ENCODE data around the gene MLANA.
"Not testable (repeated sequence)": the region's sequence is repeated elsewhere in the genome, so short reads cannot be mapped to it uniquely, and the experiment has no call there.

Gene MLANA

DNA sequence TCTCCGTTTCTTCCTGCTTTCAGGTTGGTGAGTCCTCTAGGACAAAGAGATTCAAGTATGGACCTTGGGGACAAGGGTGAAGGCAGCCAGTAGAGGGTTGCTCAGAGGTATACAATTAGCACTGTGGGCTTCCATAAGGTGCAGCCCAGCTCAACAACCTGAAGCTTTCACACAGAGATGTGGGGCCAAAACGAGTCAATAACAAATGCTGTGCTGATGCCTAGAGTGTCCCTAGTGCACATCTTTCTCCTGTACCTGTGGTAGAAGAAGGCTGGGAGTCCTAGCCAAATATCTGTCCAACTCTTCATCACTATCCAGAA lies 20.7 kb upstream of the MLANA start:
- DNase-seq: no peak

DNA sequence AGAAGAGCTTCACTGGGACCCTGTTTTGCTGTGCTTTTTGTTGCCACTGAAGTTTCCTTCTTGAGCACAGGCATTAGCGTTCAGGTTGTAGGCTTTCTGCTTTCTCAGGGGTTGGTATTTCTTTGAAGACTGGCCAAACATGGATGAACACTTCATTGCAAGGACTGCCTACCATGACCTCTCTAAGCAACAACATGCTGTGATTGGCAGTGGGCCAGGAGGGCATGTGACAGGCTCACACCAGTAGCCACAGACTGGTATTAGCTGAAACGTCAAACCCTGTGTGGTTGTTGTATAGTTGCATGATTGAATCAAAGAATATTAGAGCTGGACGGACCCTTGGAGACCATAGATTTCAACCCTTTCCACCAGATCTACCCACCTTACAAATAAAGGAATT lies 20.0 kb upstream of the MLANA start:
- DNase-seq: no peak

DNA sequence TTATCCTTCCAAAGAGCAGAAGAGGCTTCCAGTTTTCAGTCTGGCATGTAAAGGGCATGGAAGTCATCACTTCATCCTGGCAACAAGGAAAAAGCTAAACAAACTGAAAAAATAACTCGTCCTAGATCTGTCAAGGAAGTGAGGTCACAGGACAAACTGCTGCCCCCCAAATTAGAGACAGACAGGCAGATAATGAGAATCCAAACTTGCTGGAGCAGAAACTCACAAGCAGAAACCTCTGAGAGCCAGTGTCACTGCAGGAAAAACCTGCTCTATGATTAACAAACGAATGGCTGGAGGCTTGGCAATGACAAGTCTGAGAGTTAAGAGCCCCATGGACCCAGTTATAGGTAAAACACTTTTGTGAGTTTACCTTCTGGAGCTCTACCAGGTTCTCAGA lies 18.9 kb upstream of the MLANA start:
- DNase-seq: no peak

DNA sequence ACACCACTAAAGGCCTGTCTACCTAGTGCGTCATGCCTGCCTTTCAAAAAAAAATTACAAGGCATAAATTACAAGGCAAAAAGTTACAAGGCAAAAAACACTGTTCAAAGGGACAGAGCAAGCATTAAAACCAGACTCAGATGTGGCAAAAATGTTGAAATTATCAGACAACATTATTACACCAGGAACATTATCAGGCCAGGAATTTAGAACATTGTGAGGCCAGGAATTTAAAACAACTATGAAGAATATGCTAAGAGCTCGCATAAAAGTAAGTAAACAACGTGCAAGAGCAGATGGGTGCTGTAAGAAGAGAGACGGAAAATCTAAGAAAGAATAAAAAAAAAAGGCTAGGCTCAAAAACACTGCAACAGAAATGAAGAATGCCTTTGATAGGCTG lies 18.2 kb upstream of the MLANA start:
- no peak for DNase-seq

DNA sequence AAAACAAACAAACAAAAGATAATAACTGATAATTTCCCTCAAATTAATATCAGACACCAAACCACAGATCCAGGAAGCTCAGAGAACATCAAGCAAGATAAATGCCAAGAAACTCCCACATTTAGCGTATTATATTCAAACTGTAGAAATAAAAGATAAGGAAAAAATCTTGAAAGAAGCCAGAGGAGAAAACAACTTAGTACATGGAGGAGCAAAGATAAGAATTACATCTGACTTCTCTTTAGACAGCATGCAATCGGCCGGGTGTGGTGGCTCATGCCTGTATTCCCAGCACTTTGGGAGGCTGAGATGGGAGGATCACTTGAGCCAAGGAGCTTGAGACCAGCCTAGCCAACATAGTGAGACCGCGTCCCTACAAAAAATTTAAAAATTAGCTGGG lies 17.2 kb upstream of the MLANA start:
- no peak for DNase-seq

DNA sequence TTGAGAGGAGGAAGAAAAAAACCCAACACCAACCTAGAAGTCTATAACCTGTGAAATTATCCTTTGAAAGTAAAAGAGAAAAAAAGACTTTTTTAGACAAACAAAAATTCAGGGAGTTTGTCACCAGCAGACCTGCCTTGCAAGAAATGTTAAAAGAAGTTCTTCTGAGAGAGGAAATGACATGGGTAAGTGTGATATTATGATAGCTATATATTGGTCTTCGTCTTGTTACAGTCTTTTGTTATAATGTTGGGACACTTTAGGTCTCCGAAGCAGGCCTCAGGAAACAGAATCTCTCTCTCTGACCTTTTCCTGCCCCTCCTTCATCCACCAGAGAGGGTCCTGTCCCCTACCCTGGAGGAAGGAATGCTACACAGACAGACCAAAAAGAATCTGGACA lies 16.6 kb upstream of the MLANA start:
- DNase-seq: no peak

DNA sequence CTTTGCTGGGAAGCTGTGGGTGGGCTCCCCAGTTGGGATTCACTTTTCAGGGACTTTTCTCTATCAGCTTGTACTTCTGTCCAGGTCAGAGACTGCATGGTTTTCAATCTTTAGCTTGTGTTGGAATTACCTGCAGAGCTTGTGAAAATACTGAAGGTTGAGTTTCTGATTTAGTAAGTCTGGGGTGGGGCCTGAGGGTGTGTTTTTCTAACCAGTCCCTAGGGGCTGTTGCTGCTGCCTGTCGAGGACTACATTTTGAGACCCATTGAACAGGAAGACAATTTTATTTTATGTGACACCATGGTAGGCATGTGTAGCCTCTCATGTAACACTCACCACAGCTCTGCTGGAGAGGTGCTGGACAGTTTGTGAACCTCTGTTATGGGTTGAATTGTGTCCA lies 14.7 kb upstream of the MLANA start:
- no peak for DNase-seq

DNA sequence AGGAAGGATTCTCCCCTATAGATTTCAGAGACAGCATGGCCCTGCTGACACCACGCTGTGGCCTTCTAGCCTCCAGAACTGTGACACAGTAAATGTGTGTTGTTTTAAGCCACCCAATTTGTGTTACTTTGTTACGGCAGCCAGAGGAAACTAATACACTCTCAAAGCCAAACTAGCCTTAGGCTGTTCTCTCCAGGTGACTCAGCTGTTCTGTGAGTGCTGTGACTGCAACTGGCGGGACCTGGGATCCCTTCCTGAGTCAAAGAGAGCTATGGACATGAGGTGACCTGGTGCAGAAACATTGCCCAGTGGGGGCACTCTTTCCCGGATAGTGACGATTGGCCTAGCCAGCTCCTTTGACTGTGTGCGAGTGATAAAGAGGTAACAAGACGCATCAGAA lies 14.0 kb upstream of the MLANA start:
- no peak for DNase-seq

DNA sequence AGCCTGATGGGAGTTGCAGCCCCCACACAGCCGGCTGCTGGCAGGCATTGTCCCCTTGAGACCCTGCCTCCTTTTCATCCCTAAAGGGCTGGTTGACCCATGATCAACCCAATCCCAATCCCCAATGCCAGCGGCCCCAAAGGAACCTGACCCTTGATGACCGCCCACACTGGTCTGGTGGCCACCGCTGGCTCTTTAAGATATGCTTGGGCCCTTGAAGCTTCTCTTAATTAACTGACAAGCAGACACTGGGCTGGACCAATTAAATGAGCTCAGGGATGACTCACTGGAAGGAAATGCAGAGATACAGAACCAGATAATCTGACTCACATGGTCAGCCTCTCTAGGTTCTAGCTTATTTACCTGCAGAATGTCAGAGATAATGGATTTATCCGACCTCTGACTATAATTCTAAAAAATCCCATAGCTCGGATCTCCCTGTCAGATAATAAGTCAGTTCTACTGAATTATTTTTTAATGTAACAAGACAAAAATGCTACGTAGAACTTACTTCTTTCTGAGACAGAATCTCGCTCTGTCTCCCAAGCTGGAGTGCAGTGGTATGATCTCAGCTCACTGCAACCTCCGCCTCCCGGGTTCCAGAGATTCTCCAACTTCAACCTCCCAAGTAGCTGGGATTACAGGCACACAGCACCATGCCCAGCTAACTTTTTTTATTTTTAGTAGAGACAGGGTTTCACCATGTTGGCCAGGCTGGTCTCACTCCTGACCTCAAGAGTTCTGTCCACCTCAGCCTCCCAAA lies 11.1 kb upstream of the MLANA start:
- peak in 1 of 3 donors; percentile 5 for DNase-seq

DNA sequence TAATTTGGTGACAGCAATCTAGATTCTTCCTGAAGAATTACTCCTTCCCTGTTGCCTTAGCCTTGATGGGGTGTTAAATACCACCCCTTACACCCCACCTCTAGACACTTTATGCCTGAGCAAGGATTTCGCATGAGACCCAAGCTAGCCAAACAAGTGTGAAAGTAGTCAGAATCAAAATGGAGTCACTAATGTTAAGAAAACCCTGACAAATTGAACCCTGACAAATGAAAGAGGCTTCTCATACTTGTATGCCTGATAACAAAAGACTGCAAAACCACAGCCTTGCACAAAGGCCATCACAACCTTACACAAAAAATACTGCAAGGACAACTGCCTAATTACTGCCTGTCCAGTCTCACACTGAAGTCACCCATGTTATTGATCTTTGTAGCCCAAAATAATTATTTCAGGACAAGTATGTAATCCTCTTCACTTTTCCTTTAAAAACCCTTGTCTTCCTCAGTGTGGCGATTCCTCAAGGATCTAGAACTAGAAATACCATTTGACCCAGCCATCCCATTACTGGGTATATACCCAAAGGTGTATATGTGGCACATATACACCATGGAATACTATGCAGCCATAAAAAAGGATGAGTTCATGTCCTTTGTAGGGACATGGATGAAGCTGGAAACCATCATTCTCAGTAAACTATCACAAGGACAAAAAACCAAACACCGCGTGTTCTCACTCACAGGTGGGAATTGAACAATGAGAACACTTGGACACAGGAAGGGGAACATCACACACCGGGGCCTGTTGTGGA lies 8.3 kb upstream of the MLANA start:
- not testable (repeated sequence) for DNase-seq

DNA sequence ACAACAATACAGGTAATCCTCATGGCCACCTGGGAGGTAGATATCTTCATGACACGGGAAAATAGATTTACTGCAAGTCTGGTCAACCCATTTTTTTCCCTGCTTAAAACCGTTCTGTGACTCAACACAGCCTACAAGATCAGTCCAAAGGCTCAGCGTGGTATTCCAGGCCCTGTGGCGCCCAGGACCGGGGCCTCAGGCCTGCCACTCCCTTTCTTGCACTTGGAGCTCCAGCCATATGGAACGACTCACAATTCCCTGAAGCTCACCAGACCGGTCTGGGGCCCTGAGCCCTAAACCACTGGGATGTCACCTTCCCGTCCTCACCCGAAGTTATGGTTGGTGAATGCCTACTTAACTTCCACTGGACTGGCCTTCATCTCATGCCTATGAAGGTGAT lies 6.5 kb upstream of the MLANA start:
- DNase-seq: no peak

DNA sequence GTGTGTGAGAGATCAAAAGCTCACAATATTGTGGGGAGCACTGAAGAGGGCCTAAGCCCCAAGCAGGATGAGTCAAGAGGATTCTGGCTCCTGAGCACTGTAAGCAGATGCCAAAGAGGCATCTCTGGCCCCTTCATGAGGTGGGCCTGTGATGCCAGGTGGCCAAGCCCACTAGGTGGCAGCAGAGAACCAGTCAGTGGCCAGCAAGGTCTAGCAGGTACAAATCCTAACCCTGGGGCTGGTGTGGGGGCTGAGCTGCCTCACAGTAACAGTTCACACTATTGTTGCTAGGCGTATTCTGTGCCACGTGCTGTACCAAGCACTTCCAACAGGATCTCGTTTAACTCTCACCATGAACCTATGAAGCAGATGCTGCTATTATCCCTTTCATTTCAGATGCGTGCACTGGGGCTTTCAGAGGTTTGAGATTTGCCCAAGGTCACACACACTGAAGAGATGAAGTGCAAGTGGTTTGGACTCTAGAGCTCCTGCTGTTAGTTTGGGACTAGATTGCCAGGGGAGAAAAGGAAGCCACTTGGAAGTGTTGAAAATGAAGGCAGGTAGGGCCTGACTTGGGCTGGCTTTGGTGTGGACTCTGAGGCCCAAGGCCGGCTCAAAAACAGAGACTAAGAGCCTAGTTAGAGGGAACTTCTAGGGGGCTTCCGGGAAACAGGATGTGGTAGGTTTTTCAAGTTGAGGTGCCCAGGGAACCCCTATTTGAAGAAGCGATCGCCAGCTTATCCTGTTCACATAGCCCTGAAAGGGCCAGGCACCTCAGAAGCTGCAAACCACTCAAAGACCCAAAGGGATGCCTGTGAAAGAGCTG lies 4.4 kb upstream of the MLANA start:
- peak; percentile 62 to 78 (median 69) for DNase-seq

DNA sequence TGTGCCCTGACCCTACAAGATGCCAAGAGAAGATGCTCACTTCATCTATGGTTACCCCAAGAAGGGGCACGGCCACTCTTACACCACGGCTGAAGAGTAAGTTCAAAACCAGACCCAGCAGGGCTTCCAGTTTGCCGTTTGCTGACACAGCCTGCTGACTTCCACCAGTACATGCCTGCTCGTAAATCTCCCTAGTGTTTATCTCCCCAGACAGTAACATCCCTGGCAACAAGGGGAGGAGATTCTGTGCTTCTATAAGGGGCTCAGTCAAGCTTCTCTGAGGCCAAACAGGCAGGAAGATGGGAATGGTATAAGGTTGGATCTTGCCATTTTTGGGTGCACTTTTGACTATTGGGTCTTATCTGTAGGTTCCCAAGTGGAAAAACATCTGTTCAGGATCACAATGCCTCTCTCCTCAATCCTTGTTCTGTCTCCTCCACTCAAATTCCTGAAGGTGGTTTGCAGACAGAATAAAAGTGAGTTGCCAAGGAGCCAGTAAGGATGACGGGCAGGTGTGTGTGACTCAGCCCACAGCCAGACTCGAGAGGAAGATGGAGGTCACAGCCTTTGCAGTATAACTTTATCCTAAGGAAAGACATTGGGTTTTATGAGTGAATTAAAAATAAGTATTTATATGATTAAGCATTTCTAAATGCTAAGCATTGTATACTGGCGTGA lies 1.9 kb downstream of the MLANA start:
- no peak for DNase-seq

DNA sequence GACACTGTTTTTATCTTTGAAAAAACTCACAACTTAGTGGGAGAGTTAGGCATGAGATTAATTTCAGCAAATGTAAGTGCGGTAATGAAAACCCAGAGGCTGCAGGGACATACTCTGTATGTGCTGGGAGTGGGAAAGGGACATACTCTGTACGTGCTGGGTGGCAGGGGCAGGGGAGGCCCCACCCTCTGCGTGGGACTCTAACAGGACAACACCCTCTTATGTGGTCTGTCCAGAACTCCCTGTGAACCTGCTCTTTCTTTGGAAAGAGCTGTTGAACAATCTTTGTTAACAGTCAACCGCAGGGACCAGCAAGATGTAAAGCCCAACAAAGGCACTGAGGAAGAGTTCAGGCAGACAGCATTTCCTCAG lies 2.4 kb downstream of the MLANA start:
- DNase-seq: no peak

DNA sequence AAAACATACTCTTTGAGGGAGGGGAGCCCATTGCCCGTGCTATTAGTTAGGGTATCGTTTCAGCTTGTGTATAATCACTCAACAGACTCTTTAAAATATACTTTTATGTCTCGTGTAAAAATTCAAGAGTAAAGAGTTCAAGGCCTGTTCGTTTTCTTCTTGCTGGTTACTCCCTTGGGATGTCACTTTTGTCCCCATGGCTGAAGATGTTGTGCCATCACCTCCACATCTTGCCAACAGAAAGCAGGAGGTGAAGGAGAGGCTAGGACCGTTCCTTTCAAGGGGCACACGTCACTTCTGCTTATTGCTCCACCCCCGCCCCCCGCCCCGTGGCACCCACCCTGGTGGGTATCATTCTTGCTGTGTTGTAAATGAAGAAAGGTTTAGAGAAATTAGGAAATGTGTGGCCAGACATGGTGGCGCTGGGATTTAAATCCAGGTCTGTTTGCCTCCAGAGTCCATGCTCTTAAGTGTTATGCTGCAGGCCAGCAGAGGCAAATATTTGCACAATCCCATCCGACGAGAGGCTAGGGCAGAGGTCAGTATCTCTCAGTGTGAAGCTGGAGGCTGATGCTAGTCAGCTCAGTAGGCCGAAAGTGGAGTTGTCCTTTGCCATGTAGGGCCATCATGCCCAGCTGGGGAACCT lies 3.0 kb downstream of the MLANA start:
- no peak for DNase-seq

DNA sequence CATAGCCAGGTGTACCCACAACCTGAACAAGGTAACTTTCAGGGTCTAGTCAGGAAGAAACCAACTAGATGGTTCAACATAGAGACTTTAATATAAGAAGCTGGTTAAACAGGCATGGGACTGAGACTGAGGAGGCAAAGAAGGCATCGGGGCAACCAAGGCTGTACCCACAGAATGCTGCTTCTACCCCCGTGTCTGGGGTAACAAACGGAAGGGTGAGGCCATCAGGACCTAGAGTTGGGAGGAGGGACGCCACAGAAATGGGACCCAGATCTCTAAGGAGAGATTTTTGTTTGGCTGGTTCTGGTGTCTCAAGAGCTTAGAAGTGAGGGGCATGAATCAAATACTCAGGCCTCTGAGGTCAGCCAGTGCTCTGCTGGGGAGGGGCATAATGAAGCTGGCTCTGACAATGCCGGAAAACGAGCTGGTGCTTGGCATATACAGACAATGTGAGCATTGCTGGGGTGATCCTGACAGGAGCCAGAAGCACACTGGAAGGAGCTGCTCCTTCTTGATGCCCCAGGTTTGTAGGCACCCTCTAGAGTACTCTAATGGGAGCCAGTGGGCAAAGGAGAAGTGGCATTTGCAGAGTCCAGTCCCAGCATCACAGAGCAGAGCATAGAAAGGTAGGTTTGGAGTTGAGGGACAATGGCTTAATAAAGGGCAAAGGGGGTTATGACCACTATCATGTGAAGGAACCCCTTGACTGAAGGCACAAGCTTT lies 3.7 kb downstream of the MLANA start:
- no peak for DNase-seq

DNA sequence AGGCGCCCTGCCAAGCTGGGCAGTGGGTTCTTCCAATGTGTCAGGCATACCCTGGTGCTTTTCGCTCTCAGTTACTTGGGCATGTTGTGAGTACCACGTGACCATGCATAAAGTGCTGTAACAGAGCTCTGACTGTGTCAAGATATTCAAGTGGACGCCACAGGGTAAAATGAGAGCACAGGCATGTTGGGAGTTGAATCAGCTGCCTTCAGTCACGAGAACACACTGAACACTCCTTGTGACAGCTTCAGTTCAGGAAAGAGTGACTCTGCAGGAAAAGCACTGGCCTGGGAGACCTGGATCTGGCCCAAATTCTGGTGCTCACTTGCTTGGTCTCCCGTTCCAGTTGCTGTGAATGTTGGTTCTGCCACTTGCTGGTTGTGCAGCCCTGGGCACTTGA lies 5.1 kb downstream of the MLANA start:
- DNase-seq: no peak

DNA sequence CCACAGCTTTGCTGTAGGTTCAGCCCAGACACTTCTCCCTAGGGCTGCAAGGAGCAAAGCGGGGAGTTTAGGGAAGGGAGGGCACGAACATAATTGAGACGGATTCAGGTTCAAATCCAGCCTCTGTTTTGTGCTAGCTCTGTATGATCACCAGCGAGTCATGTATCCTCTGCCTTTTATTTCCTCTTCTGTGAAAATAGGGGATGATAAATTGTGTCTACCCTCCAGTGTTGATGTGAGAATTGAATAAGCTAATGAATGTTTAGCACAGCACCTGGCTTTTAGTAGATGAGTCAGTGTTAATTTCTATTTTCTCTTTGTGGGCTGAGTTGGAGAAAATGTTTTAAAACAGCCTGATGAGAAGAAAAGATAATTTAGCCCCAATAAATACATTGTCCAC lies 6.2 kb downstream of the MLANA start:
- no peak for DNase-seq

DNA sequence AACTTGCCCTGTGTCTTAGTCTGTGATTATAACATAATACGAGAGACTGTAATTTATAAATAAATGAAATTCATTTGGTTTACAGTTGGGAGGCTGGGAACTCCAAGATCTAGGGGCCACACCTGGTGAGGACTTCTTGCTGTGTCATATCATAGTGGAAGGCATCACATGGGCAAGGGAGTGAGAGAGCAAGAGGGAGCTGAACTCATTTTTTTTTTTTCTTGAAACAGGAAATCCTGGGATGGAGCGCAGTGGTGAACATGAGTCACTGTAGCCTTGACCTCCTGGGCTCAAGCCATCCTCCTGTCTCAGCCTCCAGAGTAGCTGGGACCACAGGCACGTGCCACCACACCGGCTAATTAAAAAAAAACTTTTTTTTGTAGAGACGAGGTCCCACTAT lies 7.2 kb downstream of the MLANA start:
- no peak for DNase-seq

DNA sequence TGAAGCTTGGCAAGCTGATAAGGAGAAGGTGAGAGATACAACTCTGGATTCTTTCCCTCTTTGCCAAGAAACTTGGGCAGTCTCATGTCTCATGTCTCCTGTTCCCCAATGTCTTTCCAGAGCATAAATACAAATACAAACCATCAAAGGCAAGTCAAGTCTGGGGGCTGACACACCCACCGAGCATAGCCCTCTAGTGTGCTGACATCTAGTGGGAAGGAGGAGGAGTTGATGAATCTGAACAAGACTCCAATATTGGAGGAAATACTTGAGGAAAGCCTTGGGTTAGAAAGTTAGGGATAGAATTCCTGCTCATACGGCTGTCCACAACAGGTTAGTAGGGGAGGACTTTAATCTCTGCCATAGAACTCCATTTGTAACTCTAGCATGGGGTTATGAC lies 8.6 kb downstream of the MLANA start:
- no peak for DNase-seq

DNA sequence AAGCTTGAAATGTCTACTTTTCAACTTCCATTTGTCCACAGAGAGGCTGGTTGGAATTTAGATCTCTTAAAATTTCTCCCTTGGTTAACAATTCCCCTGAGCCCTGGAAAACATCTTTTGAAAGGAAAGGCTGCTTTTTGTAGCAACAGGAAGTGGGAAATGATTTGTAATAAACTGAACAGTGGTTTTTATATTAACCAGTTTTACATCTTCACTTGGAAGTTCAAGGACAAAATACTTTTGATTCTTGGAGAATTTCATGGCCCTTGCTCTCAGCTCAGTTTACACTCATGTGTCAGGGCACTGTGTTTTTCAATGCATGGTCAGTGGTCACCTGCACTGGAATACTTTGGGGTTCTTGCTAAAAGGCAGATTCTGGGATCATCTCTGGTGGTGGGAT lies 9.9 kb downstream of the MLANA start:
- DNase-seq: no peak

DNA sequence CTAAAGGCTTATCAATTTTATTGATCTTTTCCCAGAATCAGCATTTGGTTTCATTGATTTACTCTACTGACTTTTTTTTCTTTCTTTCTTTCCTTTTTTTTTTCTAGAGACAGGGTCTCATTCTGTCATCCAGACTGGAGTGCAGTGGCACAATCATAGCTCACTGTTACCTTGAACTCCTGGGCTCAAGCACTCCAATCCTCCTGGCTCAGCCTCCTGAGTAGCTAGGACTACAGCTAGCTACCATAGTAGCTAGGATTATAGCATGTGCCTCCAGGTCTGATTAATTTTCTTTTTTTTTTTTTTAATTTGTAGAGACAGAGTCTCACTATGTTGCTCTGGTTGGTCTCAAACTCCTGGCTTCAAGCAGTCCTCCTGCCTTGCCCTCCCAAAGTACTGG lies 11.7 kb downstream of the MLANA start:
- no peak for DNase-seq
